HG02884 (cell line): ENCODE measurements around the gene WNT7A.
"Not testable (repeated sequence)": the region's sequence is repeated elsewhere in the genome, so short reads cannot be mapped to it uniquely, and the experiment has no call there.

Experiments
- ATAC-seq: cut with Tn5 transposase; IDR thresholded peaks from one replicate; pipeline ENCODE4 v1.9.1; 2021; ENCODE audit warnings: mild to moderate bottlenecking, moderate library complexity; ENCODE audit not compliant: unreplicated experiment

The WNT7A gene

GRCh38 chr3:13866041-13866965 is 13.6 kb downstream of the WNT7A start:
- no peak for ATAC-seq

GRCh38 chr3:13865581-13865980 is 14.3 kb downstream of the WNT7A start:
- ATAC-seq: no peak

GRCh38 chr3:13865106-13865505 is 14.8 kb downstream of the WNT7A start:
- ATAC-seq: no peak

- no peak for ATAC-seq
These were observed 15.8 kb downstream of the WNT7A start for GRCh38 chr3:13863965-13864595.

GRCh38 chr3:13863382-13863952 is 16.4 kb downstream of the WNT7A start:
- ATAC-seq: no peak

GRCh38 chr3:13861461-13861860 is 18.4 kb downstream of the WNT7A start:
- ATAC-seq: no peak

- ATAC-seq: no peak
These were observed 19.9 kb downstream of the WNT7A start for GRCh38 chr3:13860001-13860400.

GRCh38 chr3:13858768-13859520 is 20.9 kb downstream of the WNT7A start:
- ATAC-seq: no peak

GRCh38 chr3:13857702-13858380 is 22.0 kb downstream of the WNT7A start:
- no peak for ATAC-seq

- ATAC-seq: not testable (repeated sequence)
These were observed 23.2 kb downstream of the WNT7A start for GRCh38 chr3:13856628-13857027.

GRCh38 chr3:13856006-13856405 is 23.9 kb downstream of the WNT7A start:
- no peak for ATAC-seq

- no peak for ATAC-seq
These were observed 25.4 kb downstream of the WNT7A start for GRCh38 chr3:13854492-13854891.

GRCh38 chr3:13853978-13854296 is 25.9 kb downstream of the WNT7A start:
- no peak for ATAC-seq

GRCh38 chr3:13853256-13853977 is 26.5 kb downstream of the WNT7A start:
- ATAC-seq: no peak

- no peak for ATAC-seq
These were observed 27.2 kb downstream of the WNT7A start for GRCh38 chr3:13852638-13853009.

- no peak for ATAC-seq
These were observed 27.8 kb downstream of the WNT7A start for GRCh38 chr3:13851997-13852637.

GRCh38 chr3:13851091-13851849 is 28.6 kb downstream of the WNT7A start:
- ATAC-seq: no peak

- ATAC-seq: no peak
These were observed 29.5 kb downstream of the WNT7A start for GRCh38 chr3:13850161-13850945.
